Adrenal gland (tissue), 12 donors: ENCODE data around the gene HSPA9. TPM values are rescaled to one million over a fixed set of nuclear protein-coding genes. Genes with fewer than 3 reads are reported as not detected.

Experiments
- DNase-seq, 7 donors: peaks; one replicate each; pipeline ENCODE4 v3.0.0-alpha.2; 2019 to 2020
- H3K27ac ChIP-seq, 5 donors: fragments of 200-600 bp; sonication (generic) in 4 of 5; 1 replicate in 3 of 5; 2 replicates in 2 of 5; pipeline versions ENCODE4 v1.5.1 to v1.8.0; 2016 to 2020; ENCODE audit warnings: mild to moderate bottlenecking in 1 of 5
- H3K27me3 ChIP-seq: fragments of 200-600 bp; 2 replicates; pipeline ENCODE4 v1.8.0; 2021
- H3K36me3 ChIP-seq, 2 donors: fragments of 200-600 bp; replicated peaks in 1 of 2; 1 replicate in 1 of 2; 2 replicates in 1 of 2; pipeline versions ENCODE4 v1.5.1 to v1.8.0; 2018 to 2022
- H3K4me1 ChIP-seq, 2 donors: fragments of 200-600 bp; replicated peaks in 1 of 2; 1 replicate in 1 of 2; 2 replicates in 1 of 2; pipeline versions ENCODE4 v1.5.1 to v1.8.0; 2018 to 2021
- H3K4me3 ChIP-seq, 4 donors: fragments of 200-600 bp; sonication (generic) in 3 of 4; one replicate each; pipeline ENCODE4 v1.5.1; 2016 to 2018
- H3K9me3 ChIP-seq, 3 donors: fragments of 200-600 bp; sonication (generic) in 1 of 3; replicated peaks in 1 of 3; 1 replicate in 2 of 3; 2 replicates in 1 of 3; pipeline versions ENCODE4 v1.5.1 to v1.8.0; 2016 to 2021
- CTCF ChIP-seq, 6 experiments: fragments of 450-650 bp in 4 of 6; fragments of 200-600 bp in 2 of 6; sonication (generic) in 1 of 6; IDR thresholded peaks; 1 replicate in 5 of 6; 2 replicates in 1 of 6; pipeline versions ENCODE4 v1.5.1 to v1.8.0; 2016 to 2021; ENCODE audit warnings: antibody characterized with exemption in 6 of 6, mild to moderate bottlenecking in 2 of 6, moderate library complexity in 1 of 6
- POLR2A ChIP-seq, 2 donors: fragments of 450-650 bp; IDR thresholded peaks; one replicate each; pipeline ENCODE4 v1.6.1; 2017; ENCODE audit warnings: antibody characterized with exemption in 2 of 2, mild to moderate bottlenecking in 2 of 2, moderate library complexity in 1 of 2
- WGBS, 4 donors: extraction: QIAGEN DNeasy Blood & Tissue Kit in 2 of 4; methylation state at CpG; one replicate each; pipeline versions ENCODE4 v1.1.5 to v1.1.7; 2013 to 2017; 5-methylcytosine and 5-hydroxymethylcytosine counted together
- intact Hi-C, 2 donors: fragments of 100-400 bp; cut with DNase I; formaldehyde crosslinking; loops; one replicate each; pipeline versions ENCODE4 v1.14.1 to v1.15.0; 2022 to 2023
- polyA plus RNA-seq, 3 donors: library from polyadenylated mRNA; stranded (reverse); fragments of 200-250 nt in 2 of 3; fragments of 350-450 nt in 1 of 3; fragmentation: Illumina TruSeq in 1 of 3; extraction: RNeasy Lipid Tissue Mini Kit (QIAGEN cat#74804) in 1 of 3; gene quantifications; one replicate each; pipeline ENCODE4 v1.2.3, GENCODE V29; 2013 to 2014
- total RNA-seq, 9 donors: library from RNA; depleted of rRNA in 4 of 9; stranded (reverse); fragments of >200 nt in 4 of 9; fragments of 120-200 nt in 1 of 9; fragmentation: NEBNext Ultra II Directional in 1 of 9; extraction: Animal tissue kit (Norgen Biotek cat#: 25700) in 1 of 9; gene quantifications; one replicate each; pipeline versions ENCODE4 v1.1.0 to v1.2.4, GENCODE V29; 2013 to 2023
- donor health status: healthy with polysubstance abuse.
- donor health status: Bipolar disorder and iron deficiency.
- donor health status: DM: yes; HTN: yes; CAD: no.
- donor health status: DM: no; HTN: no; CAD: no.
- donor health status: DM: no; HTN: no; CAD: no.
- donor health status: DM: yes; HTN: yes; CAD: no.

The HSPA9 gene
- total and polyA plus RNA-seq, 12 donors: 92.3 to 1,206 (median 501) TPM

GRCh38 chr5:138565100-138565821, 9.9 kb downstream of the HSPA9 start:
- Histone ChIP-seq H3K4me1 (peaks cover 0 to 35% of the 10 kb centered on the region in 2 donors), H3K36me3 (peaks cover 0 to 88% of the 10 kb centered on the region in 2 donors), H3K27me3 (no peaks in the 10 kb centered on the region), H3K4me3 (no peak overlapping the region), H3K9me3 (no peaks in the 10 kb centered on the region), H3K27ac (no peak overlapping the region)
- DNase-seq: no peak
- intact Hi-C loops: no loop called here
- 79 to 86% (median 82%) methylated on average over 7 of the region's 7 CpGs for WGBS, 4 donors
- TF ChIP-seq CTCF (IDR thresholded peaks at IDR 0.05): no peak
- no peak for TF ChIP-seq POLR2A (IDR thresholded peaks at IDR 0.05)

GRCh38 chr5:138564242-138564641, 11.0 kb downstream of the HSPA9 start:
- H3K4me1 ChIP-seq: peaks cover 0 to 27% of the 10 kb centered on the region in 2 donors
- peaks cover 0 to 88% of the 10 kb centered on the region in 2 donors for H3K36me3 ChIP-seq
- H3K27me3 ChIP-seq: no peaks in the 10 kb centered on the region
- intact Hi-C loops: no loop called here
- H3K27ac ChIP-seq: peak overlapping the region in 1 of 5 donors; percentile 47
- no peaks in the 10 kb centered on the region for H3K9me3 ChIP-seq
- 63 to 89% (median 80%) methylated on average over 8 to 9 of the region's 9 CpGs for whole genome bisulfite sequencing, 4 donors
- H3K4me3 ChIP-seq: no peak overlapping the region
- DNase-seq: peak in 3 of 7 donors; percentile 50 to 61 (median 54)
- no peak for TF ChIP-seq POLR2A (IDR thresholded peaks at IDR 0.05)
- TF ChIP-seq CTCF (IDR thresholded peaks at IDR 0.05): no peak

- peaks cover 0 to 88% of the 10 kb centered on the region in 2 donors for H3K36me3 ChIP-seq
- no peaks in the 10 kb centered on the region for H3K27me3 ChIP-seq
- no peak for TF ChIP-seq CTCF (IDR thresholded peaks at IDR 0.05)
- TF ChIP-seq POLR2A (IDR thresholded peaks at IDR 0.05): no peak
- no peak overlapping the region for H3K4me3 ChIP-seq
- H3K4me1 ChIP-seq: peaks cover 0 to 27% of the 10 kb centered on the region in 2 donors
- 83 to 84% (median 83%) methylated on average over 3 of the region's 3 CpGs for WGBS, 4 donors
- no peak for DNase-seq
- H3K9me3 ChIP-seq: no peaks in the 10 kb centered on the region
- intact Hi-C loops: no loop called here
- H3K27ac ChIP-seq: peak overlapping the region in 1 of 5 donors; percentile 47
Observed at GRCh38 chr5:138563340-138564118, 11.7 kb downstream of the HSPA9 start.

- DNase-seq: no peak
- Histone ChIP-seq H3K4me3 (no peak overlapping the region), H3K36me3 (peaks cover 0 to 88% of the 10 kb centered on the region in 2 donors), H3K4me1 (peaks cover 0 to 23% of the 10 kb centered on the region in 2 donors), H3K27me3 (no peaks in the 10 kb centered on the region), H3K27ac (no peak overlapping the region), H3K9me3 (no peaks in the 10 kb centered on the region)
- TF ChIP-seq POLR2A (IDR thresholded peaks at IDR 0.05): no peak
- TF ChIP-seq CTCF (IDR thresholded peaks at IDR 0.05): no peak
- intact Hi-C loops: no loop called here
- WGBS, 4 donors: 90 to 96% (median 92%) methylated on average over 6 of the region's 6 CpGs
Observed at GRCh38 chr5:138560971-138561370, 14.2 kb downstream of the HSPA9 start.
